ENCODE measurements around the gene CA14.

CA14 gene

GRCh38 chr1:150262388-150263320 is 5.1 kb downstream of the CA14 start:
- H3K9me3 ChIP-seq (ENCODE audit: control insufficient read depth, insufficient read depth, low read length) = no peaks in the 10 kb centered on the region
- DNase-seq (ENCODE audit: low read depth, low spot score) = no peak
- WGBS (ENCODE audit: insufficient coverage, insufficient read length) = no CpG with 5 or more reads among the region's 6 CpGs
- H3K36me3 ChIP-seq (ENCODE audit: control insufficient read depth, insufficient read depth, low read length) = peaks cover 27% of the 10 kb centered on the region
- H3K27me3 ChIP-seq (ENCODE audit: control insufficient read depth, insufficient read depth, low read length) = no peaks in the 10 kb centered on the region
- no peaks in the 10 kb centered on the region for H3K4me1 ChIP-seq (ENCODE audit: control insufficient read depth, insufficient read depth, low read length)
- H3K27ac ChIP-seq (ENCODE audit: low read length) = no peak overlapping the region
- no peak overlapping the region for H3K4me3 ChIP-seq (ENCODE audit: low read length)

GRCh38 chr1:150263549-150263948 is 6.0 kb downstream of the CA14 start:
- no CpG with 5 or more reads among the region's 6 CpGs for WGBS (ENCODE audit: insufficient coverage, insufficient read length)
- DNase-seq (ENCODE audit: low read depth, low spot score) = no peak
- Histone ChIP-seq H3K4me3 (ENCODE audit: low read length) (no peak overlapping the region), H3K9me3 (ENCODE audit: control insufficient read depth, insufficient read depth, low read length) (no peaks in the 10 kb centered on the region), H3K27me3 (ENCODE audit: control insufficient read depth, insufficient read depth, low read length) (no peaks in the 10 kb centered on the region), H3K4me1 (ENCODE audit: control insufficient read depth, insufficient read depth, low read length) (no peaks in the 10 kb centered on the region; the same call in 1 of the 2 replicates), H3K36me3 (ENCODE audit: control insufficient read depth, insufficient read depth, low read length) (peaks cover 27% of the 10 kb centered on the region), H3K27ac (ENCODE audit: low read length) (no peak overlapping the region)

- Histone ChIP-seq H3K27me3 (ENCODE audit: control insufficient read depth, insufficient read depth, low read length) (no peaks in the 10 kb centered on the region), H3K4me1 (ENCODE audit: control insufficient read depth, insufficient read depth, low read length) (peaks cover under 1% of the 10 kb centered on the region; the same call in 1 of the 2 replicates), H3K4me3 (ENCODE audit: low read length) (peak overlapping the region; percentile 86), H3K27ac (ENCODE audit: low read length) (no peak overlapping the region), H3K36me3 (ENCODE audit: control insufficient read depth, insufficient read depth, low read length) (peaks cover 16% of the 10 kb centered on the region), H3K9me3 (ENCODE audit: control insufficient read depth, insufficient read depth, low read length) (no peaks in the 10 kb centered on the region)
- WGBS (ENCODE audit: insufficient coverage, insufficient read length) = no CpG with 5 or more reads among the region's 6 CpGs
- no peak for DNase-seq (ENCODE audit: low read depth, low spot score)
These were observed 10.3 kb downstream of the CA14 start for GRCh38 chr1:150267896-150268295.

- no peak overlapping the region for H3K27ac ChIP-seq (ENCODE audit: low read length)
- no peaks in the 10 kb centered on the region for H3K27me3 ChIP-seq (ENCODE audit: control insufficient read depth, insufficient read depth, low read length)
- peak overlapping the region; percentile 86 for H3K4me3 ChIP-seq (ENCODE audit: low read length)
- no peak for DNase-seq (ENCODE audit: low read depth, low spot score)
- H3K9me3 ChIP-seq (ENCODE audit: control insufficient read depth, insufficient read depth, low read length) = no peaks in the 10 kb centered on the region
- peaks cover 14% of the 10 kb centered on the region for H3K36me3 ChIP-seq (ENCODE audit: control insufficient read depth, insufficient read depth, low read length)
- no CpG with 5 or more reads among the region's 21 CpGs for WGBS (ENCODE audit: insufficient coverage, insufficient read length)
- H3K4me1 ChIP-seq (ENCODE audit: control insufficient read depth, insufficient read depth, low read length) = peaks cover 2% of the 10 kb centered on the region; the same call in 1 of the 2 replicates
These were observed 10.7 kb downstream of the CA14 start for GRCh38 chr1:150268340-150268704.

GRCh38 chr1:150268705-150269403 is 11.3 kb downstream of the CA14 start, which contains the start of gene APH1A:
APH1A (minus strand) TSS chr1:150269016; CDS start chr1:150268810, 206 bp downstream.
- Histone ChIP-seq H3K9me3 (ENCODE audit: control insufficient read depth, insufficient read depth, low read length) (no peaks in the 10 kb centered on the region), H3K4me1 (ENCODE audit: control insufficient read depth, insufficient read depth, low read length) (peaks cover 2% of the 10 kb centered on the region; the same call in 1 of the 2 replicates), H3K27ac (ENCODE audit: low read length) (no peak within 1 kb of the TSS), H3K4me3 (ENCODE audit: low read length) (peak within 1 kb of the TSS; percentile 86), H3K27me3 (ENCODE audit: control insufficient read depth, insufficient read depth, low read length) (no peaks in the 10 kb centered on the region), H3K36me3 (ENCODE audit: control insufficient read depth, insufficient read depth, low read length) (peaks cover 13% of the 10 kb centered on the region)
- WGBS (ENCODE audit: insufficient coverage, insufficient read length) = no CpG with 5 or more reads among the region's 49 CpGs
- peak; percentile 94 for DNase-seq (ENCODE audit: low read depth, low spot score)

- Histone ChIP-seq H3K4me1 (ENCODE audit: control insufficient read depth, insufficient read depth, low read length) (peaks cover 2% of the 10 kb centered on the region; the same call in 1 of the 2 replicates), H3K27ac (ENCODE audit: low read length) (no peak overlapping the region), H3K27me3 (ENCODE audit: control insufficient read depth, insufficient read depth, low read length) (no peaks in the 10 kb centered on the region), H3K9me3 (ENCODE audit: control insufficient read depth, insufficient read depth, low read length) (no peaks in the 10 kb centered on the region), H3K4me3 (ENCODE audit: low read length) (peak overlapping the region; percentile 20; the same call in 1 of the 2 replicates), H3K36me3 (ENCODE audit: control insufficient read depth, insufficient read depth, low read length) (peaks cover 11% of the 10 kb centered on the region)
- DNase-seq (ENCODE audit: low read depth, low spot score) = no peak
- WGBS (ENCODE audit: insufficient coverage, insufficient read length) = no CpG with 5 or more reads among the region's 10 CpGs
These were observed 11.9 kb downstream of the CA14 start for GRCh38 chr1:150269451-150269850.

GRCh38 chr1:150271291-150271959 is 13.9 kb downstream of the CA14 start:
- no CpG with 5 or more reads among the region's 7 CpGs for WGBS (ENCODE audit: insufficient coverage, insufficient read length)
- H3K4me3 ChIP-seq (ENCODE audit: low read length) = no peak overlapping the region

GRCh38 chr1:150273311-150273710 is 15.7 kb downstream of the CA14 start:
- Histone ChIP-seq H3K9me3 (ENCODE audit: control insufficient read depth, insufficient read depth, low read length) (no peaks in the 10 kb centered on the region), H3K36me3 (ENCODE audit: control insufficient read depth, insufficient read depth, low read length) (no peaks in the 10 kb centered on the region), H3K4me3 (ENCODE audit: low read length) (no peak overlapping the region), H3K27ac (ENCODE audit: low read length) (no peak overlapping the region), H3K27me3 (ENCODE audit: control insufficient read depth, insufficient read depth, low read length) (no peaks in the 10 kb centered on the region), H3K4me1 (ENCODE audit: control insufficient read depth, insufficient read depth, low read length) (peaks cover 2% of the 10 kb centered on the region; the same call in 1 of the 2 replicates)
- DNase-seq (ENCODE audit: low read depth, low spot score) = no peak
- WGBS (ENCODE audit: insufficient coverage, insufficient read length) = no CpG with 5 or more reads among the region's 1 CpG

More at GRCh38 chr1:150271291-150271959, 13.9 kb downstream of the CA14 start:
- Histone ChIP-seq H3K9me3 (ENCODE audit: control insufficient read depth, insufficient read depth, low read length) (no peaks in the 10 kb centered on the region), H3K36me3 (ENCODE audit: control insufficient read depth, insufficient read depth, low read length) (peaks cover 1% of the 10 kb centered on the region; the same call in 1 of the 2 replicates), H3K27me3 (ENCODE audit: control insufficient read depth, insufficient read depth, low read length) (no peaks in the 10 kb centered on the region), H3K4me1 (ENCODE audit: control insufficient read depth, insufficient read depth, low read length) (peaks cover 2% of the 10 kb centered on the region; the same call in 1 of the 2 replicates), H3K27ac (ENCODE audit: low read length) (no peak overlapping the region)
- no peak for DNase-seq (ENCODE audit: low read depth, low spot score)

GRCh38 chr1:150280138-150280707 is 22.6 kb downstream of the CA14 start:
- H3K27me3 ChIP-seq (ENCODE audit: control insufficient read depth, insufficient read depth, low read length) = no peaks in the 10 kb centered on the region
- no peaks in the 10 kb centered on the region for H3K36me3 ChIP-seq (ENCODE audit: control insufficient read depth, insufficient read depth, low read length)
- H3K9me3 ChIP-seq (ENCODE audit: control insufficient read depth, insufficient read depth, low read length) = no peaks in the 10 kb centered on the region
- DNase-seq (ENCODE audit: low read depth, low spot score) = no peak
- H3K4me1 ChIP-seq (ENCODE audit: control insufficient read depth, insufficient read depth, low read length) = no peaks in the 10 kb centered on the region
- no CpG with 5 or more reads among the region's 6 CpGs for WGBS (ENCODE audit: insufficient coverage, insufficient read length)
- H3K27ac ChIP-seq (ENCODE audit: low read length) = no peak overlapping the region
- no peak overlapping the region for H3K4me3 ChIP-seq (ENCODE audit: low read length)

All from iPS DF 6.9 (cell line).